ENCODE results near the gene HSPB7.
"Not testable (repeated sequence)": the region's sequence is repeated elsewhere in the genome, so short reads cannot be mapped to it uniquely, and the experiment has no call there.

The HSPB7 gene

DNA sequence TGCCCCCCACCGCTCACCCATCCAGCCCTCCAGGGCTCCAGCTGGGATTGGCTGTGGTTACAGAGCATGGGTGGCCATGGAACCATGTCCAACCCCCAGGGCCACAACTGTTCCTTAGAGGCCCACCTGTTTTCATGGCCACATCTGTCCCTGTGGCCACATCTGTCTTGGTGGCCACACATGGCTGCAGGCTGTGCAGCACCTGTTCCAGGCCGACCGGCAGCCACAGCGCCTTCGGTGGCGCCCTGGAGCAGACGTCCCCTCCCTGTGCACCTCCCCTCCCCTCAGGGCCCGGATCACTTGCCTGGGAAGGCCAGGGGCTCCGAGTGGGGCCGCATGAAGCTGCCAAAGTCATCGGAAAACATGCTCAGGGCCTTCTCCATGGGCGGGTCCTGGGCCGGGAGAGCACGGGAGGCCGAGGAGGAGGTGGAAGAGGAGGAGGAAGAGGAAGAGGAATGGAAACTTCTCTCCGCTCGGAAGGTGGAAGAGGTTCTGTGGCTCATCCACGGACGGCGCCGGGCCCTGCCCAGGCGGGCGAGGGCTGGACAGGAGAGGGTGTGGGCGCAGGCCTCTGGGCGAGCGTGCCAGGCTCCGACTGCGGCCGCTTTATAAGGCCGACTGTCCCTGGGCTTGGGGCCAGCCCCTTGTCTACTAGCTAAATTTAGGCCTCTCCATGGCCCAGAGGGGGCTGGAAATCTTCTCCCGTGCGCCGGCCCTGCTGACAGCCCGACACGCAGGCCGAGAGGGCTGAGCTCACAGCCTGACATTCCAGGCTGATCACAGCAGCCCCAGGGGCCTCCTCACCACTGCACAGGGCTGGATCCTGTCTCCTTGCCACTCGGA is at the start of gene HSPB7:
Gene HSPB7 (minus strand): TSS at position 583 of the 843 bp plus-strand sequence. CDS start 80 bp downstream, at position 503.
- no peak for DNase-seq

DNA sequence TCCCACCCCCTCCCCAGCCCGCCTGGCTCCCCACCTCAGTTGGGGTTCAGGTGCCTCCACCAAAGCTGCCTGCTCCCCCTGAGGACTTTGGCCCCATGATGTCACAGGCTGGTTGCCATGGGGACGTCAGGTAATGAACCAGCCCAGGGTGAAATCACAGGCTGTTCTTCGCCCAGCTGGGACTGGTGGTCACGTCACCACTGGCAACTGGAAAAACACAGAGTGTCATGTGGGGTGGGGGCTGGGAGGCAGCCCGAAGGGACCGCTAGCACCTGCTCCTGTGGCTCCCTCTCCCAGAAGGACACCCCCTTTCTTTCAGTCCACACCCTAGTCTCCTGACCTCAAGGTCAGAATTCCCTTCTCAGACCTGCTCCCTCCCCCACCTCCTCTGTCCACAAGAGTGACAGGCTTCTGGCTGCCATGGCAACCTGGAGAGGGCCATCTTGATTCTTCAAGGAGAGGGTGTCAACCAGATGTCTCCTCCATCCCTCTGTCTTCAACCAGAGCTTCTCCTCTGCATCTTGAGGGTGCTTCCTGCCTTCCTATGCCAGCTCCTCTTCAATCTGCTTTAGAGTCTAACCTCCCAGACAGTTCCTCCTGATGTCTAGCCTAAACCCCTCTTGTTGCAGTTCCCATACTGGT is 49.4 kb upstream of the HSPB7 start:
- DNase-seq, result no peak

DNA sequence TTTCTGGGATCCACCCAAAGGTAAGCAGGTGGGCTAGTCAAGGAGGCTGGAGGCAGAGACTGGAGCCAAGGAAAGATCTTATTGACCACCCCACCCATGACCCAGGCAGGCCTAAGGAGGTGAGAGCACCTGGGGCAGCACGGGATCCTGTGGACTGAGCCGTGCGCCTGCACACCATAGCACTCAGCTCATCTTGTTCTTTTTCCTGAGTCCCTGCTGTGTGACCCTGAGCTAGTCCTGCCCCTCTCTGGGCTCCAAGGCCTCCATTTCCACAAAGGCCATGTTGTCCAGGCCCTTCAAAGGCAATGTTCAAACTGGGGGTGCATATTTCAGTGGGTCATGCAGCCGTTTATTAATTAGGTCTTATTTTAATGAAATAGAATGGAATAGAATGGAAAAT is 48.4 kb upstream of the HSPB7 start:
- DNase-seq, result no peak

DNA sequence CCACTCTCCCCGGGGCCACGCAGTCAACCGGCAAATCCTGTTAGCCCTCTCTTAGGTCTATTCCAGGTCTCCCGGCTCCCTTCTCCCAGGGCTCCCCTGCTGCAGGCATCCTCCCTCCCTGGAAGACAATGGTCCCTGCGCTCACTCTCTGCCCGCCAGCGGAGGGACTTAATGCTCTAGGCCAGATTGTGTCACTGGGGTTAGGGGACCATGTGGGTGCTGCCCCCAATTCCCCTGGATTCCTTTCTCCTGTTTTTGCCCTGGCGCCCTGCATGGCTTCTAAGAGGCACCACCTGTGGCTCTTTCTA is 47.4 kb upstream of the HSPB7 start:
- DNase-seq, result no peak

DNA sequence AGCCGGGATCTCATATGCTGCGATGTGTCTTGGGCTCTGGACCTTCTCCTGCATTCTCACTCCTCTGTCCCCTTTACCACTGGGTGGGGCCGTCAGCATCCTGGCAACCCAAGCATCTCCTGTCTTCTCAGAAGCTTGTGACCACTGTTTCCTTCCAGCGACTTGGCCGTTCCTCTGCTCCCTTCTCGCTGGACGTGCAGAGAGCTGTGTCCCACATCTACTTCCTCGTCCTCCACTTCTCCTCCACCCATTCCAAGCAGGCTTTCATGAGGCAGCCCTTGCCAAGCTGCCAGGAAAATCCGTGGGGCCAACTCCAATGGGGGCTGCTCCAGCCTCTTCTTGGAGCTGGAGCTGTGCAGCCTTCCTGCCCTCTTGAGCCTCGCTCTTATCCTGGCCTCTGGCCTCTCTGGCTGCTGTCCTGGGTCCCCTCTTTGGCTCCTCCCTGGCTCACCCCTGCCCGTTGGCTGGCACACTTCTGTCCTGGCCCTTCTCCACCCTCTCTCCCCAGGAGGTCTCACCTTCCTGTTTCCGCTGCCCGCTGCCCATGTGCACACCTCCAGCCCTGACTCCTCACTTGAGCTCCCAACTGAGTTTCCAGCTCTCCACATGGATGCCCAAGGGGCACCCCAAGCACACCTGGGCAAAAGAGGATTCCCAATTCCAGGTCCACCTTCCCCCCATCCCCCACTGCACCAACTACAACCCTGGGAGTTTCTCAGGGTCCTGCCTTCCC is 46.9 kb upstream of the HSPB7 start:
- DNase-seq, result no peak

DNA sequence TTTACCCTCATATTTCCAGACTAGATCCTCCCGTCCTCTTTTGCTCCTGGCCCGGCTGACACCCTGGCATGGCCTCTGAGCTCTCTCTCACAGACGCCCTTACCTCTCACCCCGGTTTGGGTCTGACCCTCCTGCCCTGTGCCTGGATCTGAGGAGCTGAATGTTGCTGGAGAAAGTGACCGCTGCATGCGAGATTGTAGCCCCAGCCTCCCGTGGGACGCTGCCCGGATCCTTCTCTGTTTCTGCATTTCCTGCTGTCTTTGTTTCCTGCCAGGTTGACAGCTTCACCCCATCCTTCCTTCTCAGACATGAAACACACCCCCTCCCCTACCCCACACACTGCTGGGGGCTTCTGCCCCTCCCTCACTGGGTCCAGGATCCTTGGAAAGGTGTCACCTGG is 46.1 kb upstream of the HSPB7 start:
- no peak for DNase-seq

DNA sequence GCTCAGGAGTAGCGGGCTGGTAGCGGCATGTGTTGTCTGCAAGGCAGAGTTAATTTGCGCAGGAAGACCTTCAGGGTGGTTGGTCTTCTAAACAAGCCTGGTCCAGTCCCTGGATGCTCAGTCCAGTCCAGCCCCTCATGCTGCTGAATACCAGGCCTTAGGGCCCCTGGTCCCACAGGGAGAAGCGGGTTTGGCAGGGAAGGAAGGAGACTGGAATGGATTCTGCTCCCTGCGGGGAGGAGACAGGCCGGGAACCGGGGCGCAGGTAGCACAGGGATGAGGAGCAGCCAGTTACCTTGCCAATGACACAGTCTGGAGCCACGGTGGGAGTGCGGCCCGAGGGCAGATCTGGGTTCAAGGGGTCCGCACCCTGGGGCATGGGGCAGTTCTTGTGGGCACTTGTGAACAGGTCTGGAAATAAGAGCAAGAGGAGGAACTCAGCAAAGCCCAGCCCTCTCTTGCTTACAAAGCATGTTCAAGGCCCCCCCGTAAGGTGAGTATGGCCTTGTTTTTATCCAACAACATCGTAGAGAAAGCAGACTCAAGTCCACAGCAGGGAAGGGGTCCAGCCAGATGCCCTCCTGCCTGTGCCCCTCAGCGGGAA is 45.5 kb upstream of the HSPB7 start:
- DNase-seq, result no peak

DNA sequence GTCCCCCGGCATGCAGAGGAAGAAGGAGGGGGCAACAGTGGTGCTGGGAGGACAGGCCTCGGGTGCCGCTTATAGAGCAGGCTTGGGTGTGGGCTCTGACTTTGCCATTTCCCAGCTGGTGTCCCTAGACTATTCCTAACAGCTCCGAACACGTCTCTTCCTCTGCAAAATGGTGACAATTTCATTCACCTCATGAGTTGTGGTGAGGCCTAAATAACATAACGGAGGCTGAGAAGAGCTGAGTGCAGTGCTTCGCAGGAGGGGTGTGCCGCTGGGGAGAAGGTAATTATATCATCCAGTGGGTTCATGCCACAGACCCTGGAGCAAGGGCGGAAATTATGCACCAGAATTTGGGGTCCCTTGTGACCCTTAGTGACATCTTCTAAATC is 44.8 kb upstream of the HSPB7 start:
- not testable (repeated sequence) for DNase-seq

DNA sequence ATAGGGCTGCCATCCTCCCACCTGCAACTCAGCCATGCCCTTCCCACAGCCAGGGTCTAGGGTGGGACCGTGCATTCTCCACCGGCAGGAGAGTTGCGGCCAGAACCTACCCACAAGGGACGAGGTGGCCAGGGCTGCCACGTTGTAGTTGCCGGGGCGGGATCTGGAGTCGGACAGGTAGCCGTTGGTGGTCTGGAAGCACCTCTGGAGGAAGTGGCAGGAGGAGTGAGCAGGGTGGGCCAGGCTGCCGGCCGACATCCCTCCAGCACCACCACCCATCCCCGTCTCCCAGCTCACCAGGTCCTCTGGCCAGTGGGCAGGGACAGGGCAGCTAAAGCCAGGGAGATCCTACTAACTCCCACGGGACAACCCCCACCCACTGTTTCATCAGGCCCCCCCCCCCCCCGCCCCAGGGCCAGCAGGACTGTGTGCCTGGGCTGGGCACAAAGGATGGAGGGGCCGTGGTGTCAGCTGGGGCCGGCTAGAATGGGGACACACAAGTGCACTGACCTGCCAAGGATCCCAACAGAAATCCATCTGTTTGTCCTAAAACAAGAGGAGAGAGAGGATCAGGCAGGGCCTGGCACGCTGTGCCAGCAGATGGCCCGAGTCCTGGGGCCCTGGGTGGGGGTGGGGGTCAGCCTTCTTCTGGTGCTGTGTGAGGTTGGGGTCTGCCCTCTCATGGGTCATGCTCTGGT is 44.3 kb upstream of the HSPB7 start:
- DNase-seq, result not testable (repeated sequence)

DNA sequence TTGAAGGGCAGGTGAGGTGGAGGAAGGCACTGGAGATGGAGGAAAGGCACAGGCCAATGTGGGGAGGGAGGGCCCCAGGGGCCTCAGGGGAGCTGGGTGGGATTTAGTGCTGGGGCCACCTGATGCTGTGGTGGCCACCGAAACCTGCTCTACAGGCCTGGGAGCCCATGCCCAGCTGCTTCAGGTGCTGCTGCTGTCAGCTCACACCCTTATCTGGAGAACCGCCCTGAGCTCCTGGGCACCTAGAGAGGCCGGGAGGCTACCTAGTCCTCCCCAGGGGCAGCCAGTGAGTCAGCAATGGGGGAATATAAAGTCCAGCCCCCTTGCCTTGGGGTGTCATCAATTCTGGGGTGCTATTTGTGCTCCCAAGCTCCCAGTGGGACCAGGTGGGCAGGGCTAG is 43.4 kb upstream of the HSPB7 start:
- no peak for DNase-seq

DNA sequence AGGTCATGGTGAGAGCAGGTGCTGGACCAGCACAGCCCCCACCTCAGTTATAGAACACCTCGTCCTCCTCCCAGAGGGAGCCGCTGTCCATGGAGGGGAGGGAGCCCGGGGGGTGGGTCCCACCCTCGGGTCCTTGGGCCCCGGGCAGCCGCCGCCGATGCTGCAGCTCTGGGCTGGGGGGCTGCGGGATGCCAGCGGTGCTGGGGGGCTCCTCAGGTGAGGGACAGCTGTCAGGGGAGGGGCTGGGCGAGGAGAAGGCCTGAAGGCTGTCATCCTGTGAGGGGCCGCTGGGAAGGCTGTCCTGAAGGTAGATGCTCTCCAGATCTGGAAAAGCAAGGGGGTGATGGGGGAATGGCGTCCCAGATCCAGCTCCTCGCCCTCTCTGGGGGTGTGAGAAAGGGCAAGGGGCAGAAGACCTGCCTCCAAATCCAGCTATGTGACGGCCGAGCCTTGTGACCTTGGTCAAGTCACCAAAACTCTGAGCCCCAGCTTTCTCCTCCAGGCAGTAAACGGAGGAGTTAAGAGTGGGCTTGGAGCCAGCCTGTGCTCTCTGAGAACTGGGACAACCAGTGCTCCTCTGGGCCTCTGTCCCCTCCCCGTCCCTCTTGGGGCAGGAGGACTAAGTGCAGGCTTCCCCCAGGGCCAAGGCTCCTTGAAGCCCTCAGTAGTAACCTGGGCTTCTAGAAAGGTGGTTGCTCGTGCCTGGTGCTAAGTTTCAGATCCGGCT is 40.7 kb upstream of the HSPB7 start:
- DNase-seq, result not testable (repeated sequence)

DNA sequence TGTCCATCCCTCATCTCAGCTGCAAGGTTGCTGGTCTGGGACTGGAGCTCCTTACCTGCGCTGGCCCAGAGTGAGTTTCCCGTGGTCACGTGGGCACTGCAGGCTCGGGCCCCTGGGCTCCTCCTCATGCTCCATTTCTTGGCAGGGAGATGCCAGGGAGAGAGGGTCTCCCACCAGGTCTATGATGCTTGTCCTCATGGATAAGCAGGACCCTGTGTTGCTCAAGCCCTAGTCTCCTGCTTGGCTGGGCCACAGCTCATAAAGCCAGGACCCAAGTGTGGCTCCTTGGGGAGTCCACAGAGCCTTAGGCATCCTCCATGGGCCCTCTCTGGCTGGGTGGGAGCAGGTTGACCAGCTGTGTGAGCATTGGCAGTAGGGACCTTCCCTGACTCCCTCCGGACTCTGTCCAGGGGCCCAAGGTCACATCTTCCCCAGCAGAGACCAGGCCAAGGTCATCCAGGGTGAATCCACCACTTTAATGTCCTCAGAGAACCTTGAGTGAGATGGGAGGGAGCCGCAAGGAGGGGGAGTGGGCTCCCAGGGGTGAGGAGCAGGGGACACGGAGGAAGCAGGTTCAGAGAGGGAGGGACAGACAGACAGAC is 39.6 kb upstream of the HSPB7 start:
- DNase-seq, result not testable (repeated sequence)

DNA sequence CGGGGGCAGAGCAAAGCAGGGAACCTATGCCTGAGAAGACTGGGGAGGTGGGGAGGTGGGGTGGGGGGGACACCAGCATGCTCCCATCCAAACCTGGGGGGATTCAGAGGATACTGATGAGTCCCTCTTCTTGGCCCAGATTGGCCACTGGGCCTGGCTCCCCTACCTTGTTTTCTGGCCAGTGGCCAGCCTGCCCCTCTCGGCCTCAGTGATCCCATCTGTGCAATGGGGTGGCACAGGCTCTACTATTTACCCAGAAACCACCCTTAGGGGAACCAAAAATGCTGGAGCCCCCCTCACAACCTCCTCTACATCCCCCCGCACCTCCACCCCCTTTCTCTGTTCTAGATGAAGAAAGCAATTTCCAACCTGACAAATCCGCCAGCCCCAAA is 38.7 kb upstream of the HSPB7 start:
- DNase-seq, result not testable (repeated sequence)

DNA sequence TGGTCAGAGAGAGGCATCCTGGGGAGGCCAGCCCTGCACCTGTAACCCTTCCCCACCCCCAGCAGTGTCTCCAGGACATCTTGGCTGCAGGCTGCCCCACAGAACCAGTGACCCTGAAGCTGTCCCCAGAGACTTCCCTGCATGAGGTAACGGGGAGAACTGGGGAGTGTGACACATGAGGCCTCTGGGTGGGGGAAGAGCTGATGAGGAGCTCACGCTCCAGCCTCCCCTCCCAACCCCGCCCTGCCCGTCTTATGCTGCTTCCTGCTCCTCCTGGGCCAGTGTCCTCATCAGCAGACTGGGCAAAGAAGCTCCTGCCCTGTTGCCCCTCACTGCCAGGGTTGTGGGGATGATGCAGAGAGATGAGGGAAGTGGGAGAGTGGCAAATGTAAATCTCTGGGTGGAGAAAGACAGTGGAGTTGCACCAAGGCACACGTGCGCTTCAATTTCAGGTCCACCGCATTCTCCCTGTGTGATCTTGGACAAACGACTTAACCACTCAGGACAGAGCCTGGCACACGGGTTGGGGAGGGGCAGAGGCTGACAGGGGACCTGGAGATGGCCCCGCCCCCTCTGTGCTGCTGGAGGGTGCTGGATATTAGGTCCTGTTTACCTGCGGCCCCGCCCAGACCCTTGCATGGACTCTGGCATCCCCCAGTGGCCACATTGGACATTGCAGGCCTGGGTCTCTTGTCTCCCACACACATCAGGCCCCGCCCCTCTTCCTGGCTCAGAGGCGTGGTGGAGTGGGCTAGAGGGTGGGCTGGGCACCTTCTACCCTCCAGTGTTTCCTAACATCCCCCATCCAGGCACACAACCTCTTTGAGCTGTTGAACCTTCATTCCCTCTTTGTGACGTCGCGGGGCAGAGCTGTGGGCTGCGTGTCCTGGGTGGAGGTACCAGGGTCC is 38.0 kb upstream of the HSPB7 start:
- peak; percentile 11 for DNase-seq

DNA sequence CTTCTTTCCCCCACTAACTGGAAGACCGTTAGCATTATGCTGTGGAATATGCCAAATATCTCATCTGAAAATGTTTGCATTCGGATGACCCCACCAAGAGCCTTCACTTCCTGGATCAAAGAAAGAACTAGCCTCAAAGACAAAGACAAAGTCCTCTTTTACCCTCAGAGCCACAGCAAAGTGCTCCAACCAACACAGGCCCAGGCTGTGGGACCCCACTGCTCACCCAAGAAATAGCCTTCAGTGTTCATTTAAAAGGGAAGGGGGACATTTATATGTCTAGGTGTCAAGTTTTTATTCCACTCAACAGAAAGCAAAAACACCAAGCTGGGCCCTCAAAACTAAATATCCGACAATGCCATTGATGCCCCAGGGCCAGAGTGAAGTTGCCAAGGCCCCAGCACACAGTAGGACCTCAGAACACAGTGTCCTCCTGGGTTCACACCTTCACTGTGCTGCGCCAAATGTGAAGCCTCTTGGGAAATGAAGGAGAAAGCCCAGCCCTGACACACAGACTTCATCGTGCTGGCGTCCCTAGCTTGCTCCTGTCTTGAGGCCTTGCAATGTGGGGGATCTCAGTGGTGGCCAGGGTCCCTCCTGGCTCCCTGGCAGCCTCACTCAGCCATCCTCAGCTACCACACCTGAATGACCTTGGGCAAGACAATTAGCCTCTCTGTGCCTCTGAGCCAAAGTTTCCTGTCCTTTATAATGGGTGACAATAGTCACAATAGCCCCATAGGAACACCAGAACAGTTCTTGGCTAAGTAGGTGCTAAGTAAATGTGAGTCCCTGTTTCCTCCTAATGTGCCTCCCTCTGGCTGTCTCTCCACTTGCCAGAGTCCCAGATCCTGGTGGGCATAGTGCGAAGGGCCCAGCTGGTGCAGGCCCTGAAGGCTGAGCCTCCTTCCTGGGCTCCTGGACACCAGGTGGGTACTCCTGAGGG is 37.0 kb upstream of the HSPB7 start:
- no peak for DNase-seq

DNA sequence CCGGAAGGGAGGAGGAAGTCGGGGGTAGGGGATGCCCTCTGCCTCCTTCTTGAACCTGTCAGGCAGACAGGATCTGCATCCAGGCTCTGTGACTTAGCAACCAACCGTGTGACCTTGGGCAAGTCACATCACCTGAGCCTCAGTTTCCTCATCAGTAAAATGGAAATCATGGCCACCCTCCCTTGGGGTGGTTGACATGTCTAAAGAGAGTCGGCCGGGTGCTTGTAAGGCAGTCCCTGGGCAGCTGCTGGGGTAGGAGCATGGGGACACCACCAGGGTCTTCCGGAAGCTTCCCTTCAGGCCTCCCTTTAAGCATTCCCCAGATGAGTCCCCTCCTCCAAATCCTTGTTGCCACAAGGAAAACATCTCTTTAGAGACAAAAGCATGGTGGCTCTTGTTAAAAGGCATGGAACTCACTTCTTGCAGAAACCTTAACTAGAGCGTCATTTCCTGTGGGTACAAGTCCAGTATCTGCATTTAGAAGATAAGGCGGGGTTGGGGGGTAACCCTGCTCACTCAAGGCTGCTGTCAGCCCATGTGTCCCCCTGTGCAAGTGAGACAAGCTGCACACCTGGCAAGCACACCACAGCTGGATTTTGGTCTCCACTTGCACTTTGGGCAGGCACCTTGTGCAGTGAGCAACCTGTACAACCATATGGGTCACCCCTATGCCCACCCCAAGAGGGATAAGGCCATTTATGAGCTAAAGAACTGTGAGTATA is 36.1 kb upstream of the HSPB7 start:
- no peak for DNase-seq

DNA sequence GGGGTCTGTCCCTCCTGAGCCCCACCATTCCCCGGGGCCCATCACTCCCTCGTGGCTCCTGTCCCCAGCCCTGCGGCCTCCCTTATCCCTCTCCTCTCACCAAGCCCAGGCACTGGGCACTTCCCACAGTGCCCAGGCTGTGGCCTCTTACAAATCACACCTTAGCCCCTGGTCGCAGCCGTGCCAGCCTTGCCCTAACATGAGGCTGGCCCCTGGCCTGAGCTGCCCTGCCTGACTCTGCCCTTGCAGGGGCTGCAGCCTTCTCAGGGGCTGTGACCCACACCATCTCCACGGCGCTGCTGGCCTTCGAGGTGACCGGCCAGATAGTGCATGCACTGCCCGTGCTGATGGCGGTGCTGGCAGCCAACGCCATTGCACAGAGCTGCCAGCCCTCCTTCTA is 34.1 kb upstream of the HSPB7 start:
- DNase-seq, result not testable (repeated sequence)

DNA sequence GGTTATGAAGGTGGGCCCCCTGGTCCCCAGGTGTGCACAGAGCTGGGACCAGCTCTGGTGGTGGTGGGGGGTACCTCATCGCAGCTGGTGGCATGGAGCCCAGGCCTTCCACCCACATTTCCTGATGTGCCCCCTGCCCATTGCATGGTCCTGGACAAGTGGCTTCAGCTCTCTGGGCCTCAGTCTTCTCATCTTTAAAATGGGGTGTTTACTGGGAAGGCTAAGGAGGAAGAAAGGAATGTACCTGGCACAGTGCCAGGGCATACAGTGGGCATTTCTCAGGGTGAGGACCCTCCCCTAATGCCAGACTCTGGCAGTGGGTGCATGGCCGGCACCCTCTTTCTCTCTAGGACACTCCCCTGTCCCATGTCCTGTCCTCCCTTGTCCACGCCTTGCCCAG is 33.2 kb upstream of the HSPB7 start:
- DNase-seq, result no peak

DNA sequence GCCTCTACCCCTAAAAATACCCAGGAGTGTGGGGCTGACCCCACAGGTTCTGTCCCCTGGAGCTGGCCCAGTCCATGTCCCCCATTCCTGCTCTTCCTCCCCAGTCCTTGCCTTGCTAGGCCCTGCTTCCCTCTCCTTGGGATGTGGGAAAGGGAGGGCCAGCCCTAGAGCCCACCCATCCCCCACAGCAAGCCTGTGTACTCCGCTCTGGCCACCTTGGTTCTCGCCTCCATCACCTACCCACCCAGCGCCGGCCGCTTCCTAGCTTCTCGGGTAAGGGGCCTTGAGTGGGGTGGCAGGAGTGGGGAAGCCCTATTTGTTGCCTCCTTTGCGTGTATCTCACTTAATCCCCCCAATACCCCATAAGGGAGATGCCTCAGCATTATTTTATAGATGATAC is 32.5 kb upstream of the HSPB7 start:
- no peak for DNase-seq
